ENCODE measurements around the gene NNAT.
"Not testable (repeated sequence)": the region's sequence is repeated elsewhere in the genome, so short reads cannot be mapped to it uniquely, and the experiment has no call there.

Gene NNAT

DNA sequence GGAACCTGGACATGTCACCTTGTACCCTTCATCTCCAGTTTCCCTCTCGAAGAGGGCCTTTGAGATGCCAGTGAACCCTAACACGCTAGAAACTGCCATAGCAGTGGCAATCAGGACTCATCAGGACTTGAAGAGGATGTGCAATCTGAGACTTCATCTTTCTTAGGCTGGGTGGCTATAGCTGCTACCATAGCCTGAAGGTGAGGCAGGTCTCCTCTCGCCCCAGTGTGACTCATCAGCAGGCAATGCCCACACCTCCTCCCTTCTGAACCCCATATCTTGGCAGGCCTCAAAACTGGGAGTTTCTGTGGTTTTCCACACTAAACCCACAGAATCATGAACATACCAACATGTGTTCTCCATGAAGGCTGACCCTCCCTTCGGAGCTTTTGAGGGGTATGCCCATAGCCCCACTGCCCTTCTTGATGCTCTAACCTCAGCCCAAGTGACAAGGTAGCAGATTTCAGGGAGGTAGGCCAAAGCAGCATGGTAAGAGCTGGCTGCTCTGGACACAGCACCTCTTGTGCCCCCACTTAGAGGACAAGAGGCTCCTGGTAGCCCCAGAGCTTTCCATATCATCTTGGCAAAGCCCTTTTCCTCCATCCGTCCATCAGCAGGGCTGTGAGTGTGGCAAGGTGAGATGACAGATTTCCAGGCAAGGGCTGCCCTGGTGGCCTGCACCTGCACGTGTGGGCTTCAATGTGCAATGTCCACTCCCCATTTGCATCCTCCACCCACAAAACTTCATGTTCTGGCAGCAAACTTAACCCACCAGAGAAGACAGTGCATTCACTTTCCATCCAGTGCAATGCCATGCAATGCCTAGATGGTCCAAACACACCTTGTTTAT, 4.0 kb downstream of the NNAT start:
- peak; percentile 67 for DNase-seq

GRCh38 chr20:37525810-37526209, 4.8 kb downstream of the NNAT start:
- DNase-seq: peak; percentile 22

DNA sequence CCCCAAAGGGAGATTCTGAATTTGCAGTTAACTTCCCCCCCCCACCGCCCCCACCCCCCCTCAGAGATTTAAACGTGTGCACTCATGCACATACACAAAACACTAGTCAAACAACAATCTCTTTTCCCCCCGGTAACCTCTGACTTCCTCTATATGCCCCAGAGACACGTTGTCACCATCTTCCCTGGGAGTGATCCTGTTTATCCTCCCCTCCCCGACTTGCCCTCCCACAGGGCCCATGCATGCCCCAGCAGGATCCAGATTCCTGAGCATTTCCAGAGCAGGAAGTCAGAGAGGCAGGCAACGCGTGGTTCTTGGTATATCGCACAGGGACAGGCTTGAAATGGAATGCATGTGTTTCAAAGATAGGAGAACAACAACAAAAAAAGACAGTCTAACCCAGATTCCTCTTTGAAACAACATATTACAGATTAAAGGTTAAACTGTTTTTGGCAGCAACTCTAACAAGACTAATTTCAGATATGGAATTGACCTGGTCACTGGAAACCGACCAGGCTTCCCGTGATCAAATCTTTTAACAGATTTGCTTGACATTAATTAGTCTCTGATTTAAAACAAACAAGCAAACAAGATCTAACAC, 5.3 kb downstream of the NNAT start:
- DNase-seq: peak; percentile 56

DNA sequence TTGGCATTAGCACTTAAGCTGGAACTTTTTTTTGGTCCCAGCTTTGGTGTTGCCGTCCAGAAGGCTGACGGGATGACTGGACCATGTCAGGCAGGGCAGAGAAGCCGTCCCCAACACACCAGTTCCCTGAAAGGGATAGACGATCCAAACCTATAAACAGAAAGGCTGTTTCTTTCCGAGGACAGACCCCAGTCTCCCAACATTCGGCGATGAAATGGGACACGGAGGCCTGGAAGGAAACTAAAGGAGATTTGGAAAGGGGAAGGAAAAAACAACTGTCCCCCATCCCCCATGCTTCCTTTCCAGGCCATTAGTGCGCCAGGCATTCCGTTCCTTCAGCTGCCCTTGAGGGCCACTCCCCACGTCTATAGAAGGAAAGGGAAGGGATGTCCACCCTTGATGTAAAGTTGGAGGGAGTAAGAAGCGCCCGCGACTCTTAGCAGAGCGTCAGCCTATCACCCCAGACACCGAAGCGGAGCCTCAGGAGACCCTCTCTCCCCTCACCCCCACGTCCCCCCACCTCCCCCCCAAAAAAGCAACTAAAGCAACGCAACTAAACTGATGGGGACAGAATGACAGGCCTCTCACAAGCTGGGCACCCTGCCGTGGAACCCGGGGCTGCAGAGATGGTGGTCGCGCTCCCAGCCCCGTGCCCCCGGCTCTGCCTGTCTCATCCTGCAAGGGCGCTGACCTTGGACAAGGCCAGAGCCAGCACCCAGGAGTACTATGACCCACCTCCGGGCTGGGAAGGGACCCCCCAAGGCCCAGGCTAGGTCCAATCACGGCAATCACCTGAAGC, 6.0 kb downstream of the NNAT start:
- peak; percentile 58 for DNase-seq

DNA sequence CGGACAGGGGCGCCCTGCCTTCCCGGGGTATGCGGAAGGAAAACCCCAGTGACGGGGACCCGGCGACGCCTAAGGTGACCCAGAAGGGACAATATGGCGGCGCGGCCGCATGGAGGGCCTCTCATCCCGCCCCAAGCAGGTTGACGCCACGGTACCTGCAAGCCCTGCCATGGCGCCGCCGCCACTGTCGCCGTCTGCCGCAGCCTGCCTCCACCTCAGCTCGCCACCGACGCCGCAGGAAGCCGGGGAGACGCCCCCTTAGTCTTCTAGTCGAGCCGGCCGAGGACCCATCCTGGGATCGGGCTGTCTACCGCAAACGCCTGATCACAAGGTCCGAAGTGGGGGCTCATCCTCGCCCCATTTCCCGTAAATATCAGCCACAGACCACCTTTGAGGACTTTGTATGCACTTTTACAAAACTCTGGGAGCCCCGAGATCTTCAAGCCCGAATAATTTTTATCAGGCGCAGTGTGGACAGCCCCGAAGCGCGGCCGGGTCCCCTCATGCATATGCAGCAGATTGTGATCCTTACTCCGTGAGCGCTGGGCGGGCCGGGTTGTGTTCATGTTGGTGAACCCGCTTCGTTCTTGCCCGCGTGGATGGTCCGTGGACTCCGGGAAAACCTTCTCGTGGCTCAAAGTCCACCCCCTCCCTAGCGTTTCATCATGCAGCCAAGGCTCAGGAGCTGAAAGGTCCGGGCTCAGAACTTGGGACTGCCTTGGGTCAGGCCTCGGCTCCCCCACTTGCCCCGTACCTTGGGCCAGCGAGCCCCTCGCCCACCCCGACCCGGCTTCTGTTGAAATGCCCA, 6.8 kb downstream of the NNAT start, which contains the start of gene BLCAP:
TSS of gene BLCAP (minus strand) at position 239 of the 808 bp plus-strand sequence. CDS start 8,702 bp downstream, outside the sequence.
- DNase-seq: peak; percentile 96

- peak; percentile 44 for DNase-seq
Measured at GRCh38 chr20:37528446-37529213, 7.6 kb downstream of the NNAT start.

DNA sequence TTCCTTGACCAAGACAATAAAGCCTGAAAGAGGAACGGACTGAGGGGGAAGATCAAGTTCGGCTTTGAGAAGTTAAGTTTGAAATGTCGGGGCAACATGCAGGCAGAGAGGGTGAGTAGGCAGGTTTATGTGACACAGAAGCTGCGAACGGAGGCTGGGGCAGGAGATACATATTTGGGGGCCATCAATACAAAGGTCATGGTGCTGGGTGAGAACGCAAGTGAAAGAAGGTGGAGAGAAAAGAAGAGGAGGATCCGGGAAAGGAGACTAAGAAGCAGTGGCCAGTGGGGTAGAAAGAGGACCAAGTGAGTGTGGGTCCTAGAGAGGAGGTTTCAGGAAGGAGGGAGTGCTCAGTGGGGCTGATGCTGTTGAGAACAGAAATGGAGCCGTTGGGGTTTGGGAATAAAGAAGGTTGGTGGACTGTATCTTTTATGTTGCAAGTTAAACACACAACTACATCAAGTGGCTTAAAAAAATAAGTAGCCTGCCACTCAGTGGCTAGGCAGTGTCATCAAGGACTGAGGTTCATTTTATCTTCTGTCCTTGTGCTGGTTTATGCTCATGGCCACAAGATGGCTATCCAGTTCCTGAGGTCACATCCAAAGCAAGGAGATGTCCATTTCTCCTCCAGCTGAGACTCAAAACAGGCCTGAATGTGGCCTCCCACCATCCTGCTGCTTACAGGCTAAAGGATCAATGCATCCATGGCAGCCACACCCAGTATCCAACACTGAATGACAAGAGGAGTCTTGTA, 8.3 kb downstream of the NNAT start:
- DNase-seq: peak; percentile 22

DNA sequence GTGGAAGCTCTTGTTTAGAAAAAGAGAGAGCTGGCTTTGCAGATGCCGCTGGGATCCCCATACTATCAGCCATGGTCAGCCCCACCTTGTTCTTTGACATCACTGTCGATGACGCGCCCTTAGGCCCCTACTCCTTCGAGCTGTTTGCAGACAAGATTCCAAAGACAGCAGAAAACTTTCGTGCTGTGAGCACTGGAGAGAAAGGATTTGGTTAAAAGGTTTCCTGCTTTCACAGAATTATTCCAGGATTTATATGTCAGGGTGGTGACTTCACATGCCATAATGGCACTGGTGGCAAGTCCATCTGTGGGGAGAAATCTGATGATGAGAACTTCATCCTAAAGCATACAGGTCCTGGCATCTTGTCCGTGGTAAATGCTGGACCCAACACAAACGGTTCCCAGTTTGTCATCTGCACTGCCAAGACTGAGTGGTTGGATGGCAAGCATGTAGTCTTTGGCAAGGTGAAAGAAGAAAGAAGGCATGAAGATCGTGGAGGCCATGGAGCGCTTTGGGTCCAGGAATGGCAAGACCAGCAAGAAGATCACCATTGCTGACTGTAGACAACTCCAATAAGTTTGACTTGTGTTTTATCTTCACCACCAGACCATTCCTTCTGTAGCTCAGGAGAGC, 9.0 kb downstream of the NNAT start:
- DNase-seq: peak; percentile 43

- no peak for DNase-seq
Measured at GRCh38 chr20:37530696-37531095, 9.6 kb downstream of the NNAT start.

- peak; percentile 19 for DNase-seq
Measured at GRCh38 chr20:37531856-37532255, 10.8 kb downstream of the NNAT start.

GRCh38 chr20:37533154-37533715, 12.2 kb downstream of the NNAT start:
- no peak for DNase-seq

DNA sequence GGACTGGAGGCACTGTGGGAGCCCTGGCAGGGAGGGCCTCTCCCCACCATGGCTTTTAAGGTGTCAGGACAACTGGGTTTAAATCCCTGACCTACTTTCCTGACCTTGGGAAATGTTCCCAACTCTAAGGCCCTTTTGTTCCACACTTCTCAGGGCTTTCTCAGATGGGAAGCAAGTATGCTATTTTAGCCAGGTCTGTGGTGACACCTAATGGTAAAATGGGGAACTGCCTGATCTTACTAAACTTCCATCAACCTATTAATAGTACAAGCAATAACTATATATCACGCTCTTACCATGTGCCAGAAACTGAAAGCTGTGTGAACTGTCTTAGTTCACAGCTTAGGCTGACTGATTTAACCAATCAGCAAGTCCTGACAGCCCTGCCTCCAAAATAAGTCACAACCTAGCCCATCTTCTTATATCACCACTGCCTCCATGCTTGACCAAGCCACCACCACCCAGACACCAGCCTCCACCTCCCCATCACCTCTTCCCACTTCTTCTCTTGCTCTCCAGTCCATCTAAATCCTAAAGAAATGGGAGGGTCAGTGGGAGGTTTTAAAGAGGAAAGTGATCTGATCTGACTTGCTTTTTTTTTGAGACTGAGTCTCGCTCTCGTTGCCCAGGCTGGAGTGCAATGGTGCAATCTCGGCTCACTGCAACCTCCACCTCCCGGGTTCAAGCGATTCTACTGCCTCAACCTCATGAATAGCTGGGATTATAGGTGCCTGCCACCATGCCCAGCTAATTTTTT, 13.5 kb downstream of the NNAT start:
- peak; percentile 64 for DNase-seq

GRCh38 chr20:37535443-37536132, 14.5 kb downstream of the NNAT start:
- DNase-seq: peak; percentile 31

DNA sequence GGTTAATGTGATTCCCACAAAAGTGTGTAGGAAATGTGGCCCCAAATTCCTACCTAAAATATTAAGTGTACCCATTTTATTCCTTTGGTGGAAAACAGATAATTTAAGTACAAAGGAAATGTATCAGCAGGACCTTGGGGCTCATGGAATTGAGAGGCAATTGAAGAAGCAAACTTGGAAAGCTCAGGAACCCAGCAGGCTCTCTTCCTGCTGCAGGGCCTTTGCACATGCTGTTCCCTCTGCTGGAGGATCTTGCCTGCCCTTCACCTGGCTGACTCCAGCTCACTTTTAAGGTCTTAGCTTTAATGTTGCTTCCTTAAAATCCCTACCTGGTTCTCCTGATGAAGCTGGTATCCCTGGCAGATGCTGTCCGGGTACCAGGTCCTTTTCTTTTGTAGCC, 16.5 kb downstream of the NNAT start:
- peak; percentile 25 for DNase-seq

DNA sequence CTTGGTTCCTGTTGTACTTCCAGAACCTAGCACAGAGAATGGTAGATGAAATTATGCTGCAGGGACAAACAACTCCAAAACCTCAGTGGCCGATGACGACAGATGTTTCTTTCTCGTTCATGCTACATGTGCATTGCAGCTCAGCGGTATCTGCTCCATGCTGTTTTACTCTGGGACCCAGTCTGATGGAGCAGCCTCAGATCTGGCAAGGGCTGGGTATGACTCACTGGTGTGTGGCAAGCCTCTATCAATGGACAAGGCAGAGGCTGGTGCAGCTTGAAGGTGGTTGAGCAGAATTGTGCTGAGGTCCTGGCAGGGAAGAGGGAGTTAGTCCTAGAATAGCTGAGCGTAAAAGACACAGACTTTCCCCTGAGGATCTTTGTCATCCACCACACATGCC, 17.0 kb downstream of the NNAT start:
- DNase-seq: peak; percentile 28

GRCh38 chr20:37539424-37539823, 18.4 kb downstream of the NNAT start:
- peak; percentile 14 for DNase-seq

GRCh38 chr20:37540001-37540400, 19.0 kb downstream of the NNAT start:
- peak; percentile 9 for DNase-seq

GRCh38 chr20:37540838-37541237, 19.8 kb downstream of the NNAT start:
- not testable (repeated sequence) for DNase-seq

GRCh38 chr20:37541326-37541725, 20.3 kb downstream of the NNAT start:
- peak; percentile 42 for DNase-seq

Data from activated effector memory CD4-positive, alpha-beta T cell treated with anti-CD3 and anti-CD28 coated beads, Interleukin-2, amount 50 U/mL, for 16 hours (primary cell).